OCI-M1 (cell line): Measurements from ENCODE around the gene FBXL5.
A peak's percentile ranks its signal among the peaks of the same experiment; 100 is the strongest.

Experiments
- DNase-seq: peaks from one replicate; lab custom pipeline; 2025; lab: John Stamatoyannopoulos, UW

FBXL5 gene

DNA sequence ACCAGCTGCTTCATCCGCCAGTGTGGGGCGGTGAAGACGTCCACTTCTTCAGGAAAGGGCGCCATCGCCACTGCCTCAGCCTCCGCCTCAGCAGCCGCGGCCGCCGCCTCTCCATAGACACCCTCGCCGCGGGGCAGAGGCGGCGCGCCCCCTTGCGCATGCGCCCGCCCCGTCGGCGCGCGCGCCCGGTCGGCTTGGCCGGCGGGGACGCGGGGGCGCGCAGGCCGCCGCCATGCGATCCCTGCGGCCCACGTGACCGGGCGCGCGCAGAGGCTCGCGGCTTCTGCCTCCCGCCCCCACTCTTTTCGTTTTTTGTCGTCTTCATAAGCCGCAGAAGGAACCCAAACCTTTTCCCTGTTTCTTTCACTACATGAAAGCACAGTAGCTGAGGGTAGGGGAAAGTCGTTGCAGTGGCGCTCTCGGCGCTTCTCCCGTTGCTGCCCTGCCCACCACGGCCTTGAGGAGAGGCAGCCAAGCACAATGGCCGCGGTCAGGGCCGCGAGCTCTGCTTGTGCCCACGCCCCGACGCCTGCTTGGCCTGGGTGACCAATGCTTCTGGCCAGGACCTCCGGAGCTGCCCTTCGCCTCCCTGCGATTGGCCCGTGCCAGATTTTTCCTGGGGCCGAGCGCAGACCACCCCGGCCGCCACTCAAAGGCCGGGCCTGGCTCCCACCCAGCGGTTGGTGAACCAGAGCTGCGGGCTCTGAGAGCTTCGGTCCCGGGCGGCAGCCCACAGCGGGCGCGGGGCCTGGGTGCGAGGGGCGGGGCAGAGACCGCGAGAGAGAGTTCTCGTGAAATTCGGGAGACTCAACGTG, at the start of gene FBXL5:
Gene FBXL5 (minus strand): TSS at position 135 of the 815 bp plus-strand sequence. CDS start 70 bp downstream, at position 65.
- DNase-seq = peak; percentile 91

GRCh38 chr4:15704129-15704528, 49.0 kb upstream of the FBXL5 start:
- no peak for DNase-seq

DNA sequence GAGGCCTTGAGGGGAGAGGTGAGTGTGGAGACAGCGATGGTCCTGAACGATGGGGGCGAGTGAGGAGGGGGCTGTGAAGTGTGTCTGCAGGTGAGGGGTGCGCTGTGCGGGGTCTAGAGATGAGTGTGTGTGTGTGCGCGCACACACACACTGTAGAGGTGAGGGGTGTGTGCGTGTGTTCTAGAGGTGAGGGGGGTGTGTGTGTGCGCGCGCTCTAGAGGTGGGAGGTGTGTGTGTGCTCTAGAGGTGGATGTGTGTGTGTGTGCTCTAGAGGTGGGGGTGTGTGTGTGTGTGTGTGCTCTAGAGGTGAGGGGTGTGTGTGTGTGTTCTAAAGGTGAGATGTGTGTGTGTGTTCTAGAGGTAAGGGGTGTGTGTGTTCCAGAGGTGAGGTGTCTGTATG, 48.3 kb upstream of the FBXL5 start:
- no peak for DNase-seq

DNA sequence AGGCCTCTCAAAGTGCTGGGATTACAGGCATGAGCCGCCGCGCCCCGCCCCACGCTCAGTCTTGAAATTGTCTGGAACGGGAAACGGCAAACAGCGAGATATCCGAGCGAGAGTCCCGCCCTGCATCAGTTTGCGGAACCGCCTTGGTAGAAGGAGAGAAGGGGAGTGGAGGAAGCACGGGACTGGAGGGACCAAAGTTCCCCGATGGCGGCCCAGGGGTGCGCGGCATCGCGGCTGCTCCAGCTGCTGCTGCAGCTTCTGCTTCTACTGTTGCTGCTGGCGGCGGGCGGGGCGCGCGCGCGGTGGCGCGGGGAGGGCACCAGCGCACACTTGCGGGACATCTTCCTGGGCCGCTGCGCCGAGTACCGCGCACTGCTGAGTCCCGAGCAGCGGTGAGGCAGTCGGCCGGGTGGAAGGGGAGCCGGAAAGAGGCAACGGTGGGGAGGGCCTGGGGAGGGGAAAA, 47.8 kb upstream of the FBXL5 start, which contains the start of gene BST1:
Gene BST1 (plus strand): TSS at position 125 of the 463 bp plus-strand sequence. CDS start 80 bp downstream, at position 205.
- DNase-seq = peak; percentile 28

DNA sequence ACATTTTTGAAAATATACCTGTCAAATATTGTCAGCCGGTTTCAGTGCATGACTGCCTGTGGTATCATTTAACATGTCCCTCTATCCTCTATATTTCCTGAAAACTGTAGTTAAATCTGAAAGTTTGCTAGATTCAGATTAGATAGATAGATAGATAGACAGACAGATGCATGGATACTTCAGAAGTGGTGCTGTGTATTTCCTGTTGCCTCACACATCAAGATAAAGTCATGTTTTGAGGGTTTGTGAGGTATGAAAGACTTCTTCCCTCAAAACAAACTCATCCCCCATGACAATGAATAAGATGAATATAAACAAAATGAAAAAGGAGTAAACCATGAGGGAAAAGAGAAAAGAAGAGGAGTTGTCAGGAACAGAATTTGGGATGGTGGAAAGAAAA, 41.7 kb upstream of the FBXL5 start:
- DNase-seq = no peak

DNA sequence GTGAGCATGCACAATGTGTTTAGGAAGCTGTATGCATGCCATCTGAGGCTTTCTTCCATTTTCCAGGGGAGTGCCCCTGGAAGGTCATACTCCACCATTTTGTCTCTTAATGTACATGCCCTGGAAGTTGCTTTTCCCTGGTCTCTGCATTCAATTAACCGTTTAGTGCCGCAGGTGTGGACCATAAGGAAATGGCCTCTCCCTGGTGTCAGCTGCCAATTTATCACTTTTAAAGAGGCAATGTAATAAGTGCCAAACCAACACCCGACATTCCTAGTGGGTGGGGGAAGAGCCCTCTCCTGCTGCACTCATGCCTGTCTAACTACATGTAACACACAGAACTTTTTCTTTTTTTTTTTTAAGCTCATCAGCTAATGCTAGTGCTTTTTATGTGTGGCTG, 40.6 kb upstream of the FBXL5 start:
- no peak for DNase-seq

DNA sequence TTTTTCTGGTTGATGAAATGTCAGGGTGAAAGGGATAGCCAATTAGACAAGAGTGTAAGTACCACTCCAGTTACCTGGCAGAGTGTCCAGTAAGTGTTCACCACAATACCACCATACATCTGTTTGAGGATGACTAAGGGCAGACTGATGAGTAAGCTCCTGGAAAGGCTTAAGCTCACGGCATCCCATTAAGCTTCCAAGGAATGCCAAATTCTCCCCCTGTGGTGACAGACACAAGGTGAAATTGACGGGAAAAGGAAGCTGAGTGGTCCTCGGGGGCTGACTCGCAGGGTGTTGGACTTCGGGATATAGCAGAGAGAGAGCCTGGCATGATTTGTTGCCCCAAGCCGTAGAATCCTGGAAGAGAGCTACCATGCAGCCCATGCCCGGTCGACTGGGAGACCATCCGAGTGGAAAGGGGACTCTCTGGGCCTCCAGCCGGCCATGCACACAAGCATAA, 40.1 kb upstream of the FBXL5 start:
- no peak for DNase-seq

DNA sequence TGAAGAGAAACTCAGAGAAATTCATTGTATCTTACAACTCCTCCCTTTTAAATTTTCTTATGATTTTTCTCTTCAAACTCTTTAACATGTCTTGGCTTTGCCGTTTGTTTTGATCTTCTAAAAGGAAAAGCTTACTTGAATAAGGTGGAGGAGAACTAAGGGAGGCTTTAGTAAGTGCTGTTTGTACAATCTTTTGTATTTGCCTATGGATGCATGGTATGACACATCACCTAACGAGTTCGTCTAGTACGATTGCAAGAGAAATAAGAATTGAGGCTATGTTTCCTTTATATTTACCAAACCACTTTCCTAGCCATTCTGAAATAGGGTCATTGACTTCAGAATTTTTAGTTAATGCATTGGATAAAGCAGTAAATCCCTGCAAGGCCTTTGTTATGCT, 39.3 kb upstream of the FBXL5 start:
- DNase-seq = no peak

DNA sequence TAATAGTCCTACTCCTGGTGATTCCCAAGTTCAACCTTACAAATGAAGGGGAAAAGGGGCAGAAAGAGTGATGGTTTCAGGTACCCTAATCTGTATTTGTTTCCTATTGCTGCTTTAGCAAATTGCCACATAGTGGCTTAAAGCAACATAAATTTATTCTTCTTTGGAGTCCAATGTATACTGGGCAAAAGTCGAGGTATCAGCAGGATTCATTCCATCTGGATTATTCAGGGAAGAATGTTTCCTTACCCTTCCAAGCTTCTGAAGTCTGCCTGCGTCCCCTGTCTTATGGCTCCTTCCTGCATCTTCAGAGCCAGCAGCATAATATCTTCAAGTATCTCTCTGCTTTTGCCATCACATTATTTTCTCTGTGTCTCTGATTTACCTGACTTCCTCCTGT, 37.4 kb upstream of the FBXL5 start:
- no peak for DNase-seq

GRCh38 chr4:15691346-15692135, 36.4 kb upstream of the FBXL5 start:
- no peak for DNase-seq

DNA sequence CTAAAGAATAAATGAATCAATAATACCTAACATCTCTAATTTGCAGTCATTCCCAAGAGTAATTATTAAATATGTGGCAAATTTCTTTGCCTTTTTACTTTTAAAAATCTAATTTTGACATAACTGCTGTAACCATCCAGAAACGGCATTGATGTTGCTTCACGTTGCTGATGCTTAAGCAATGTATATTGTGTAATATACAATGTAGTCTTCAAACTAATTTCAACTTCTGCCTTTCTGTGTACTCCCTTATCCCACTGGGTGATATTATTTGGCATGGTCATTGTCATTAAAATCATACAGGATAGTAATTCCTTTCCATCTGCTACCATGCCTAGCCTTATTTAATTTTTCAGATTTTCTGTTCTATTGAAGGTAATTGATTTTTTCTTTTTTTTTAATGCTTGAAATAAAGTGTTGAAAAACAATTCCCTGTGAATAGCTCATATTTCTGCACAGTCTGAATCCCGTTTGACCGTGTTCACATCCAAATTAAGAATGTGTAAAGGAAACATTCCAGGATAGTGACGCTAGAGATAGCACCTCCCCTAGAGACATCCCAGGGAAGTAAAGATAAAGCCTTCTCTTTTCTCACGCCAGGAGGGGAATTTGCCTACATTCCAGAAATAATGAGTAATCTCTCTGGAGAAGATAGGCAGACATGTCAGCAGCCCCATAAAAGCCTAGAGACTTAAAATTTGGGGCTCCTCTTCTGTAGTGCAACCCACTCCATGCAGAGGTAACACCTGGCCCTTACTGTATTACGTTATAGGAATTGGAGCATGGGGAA, 35.1 kb upstream of the FBXL5 start:
- DNase-seq = no peak

- no peak for DNase-seq
Observed at GRCh38 chr4:15689540-15689939, 34.4 kb upstream of the FBXL5 start.

- DNase-seq = no peak
Observed at GRCh38 chr4:15688051-15688450, 32.9 kb upstream of the FBXL5 start.

DNA sequence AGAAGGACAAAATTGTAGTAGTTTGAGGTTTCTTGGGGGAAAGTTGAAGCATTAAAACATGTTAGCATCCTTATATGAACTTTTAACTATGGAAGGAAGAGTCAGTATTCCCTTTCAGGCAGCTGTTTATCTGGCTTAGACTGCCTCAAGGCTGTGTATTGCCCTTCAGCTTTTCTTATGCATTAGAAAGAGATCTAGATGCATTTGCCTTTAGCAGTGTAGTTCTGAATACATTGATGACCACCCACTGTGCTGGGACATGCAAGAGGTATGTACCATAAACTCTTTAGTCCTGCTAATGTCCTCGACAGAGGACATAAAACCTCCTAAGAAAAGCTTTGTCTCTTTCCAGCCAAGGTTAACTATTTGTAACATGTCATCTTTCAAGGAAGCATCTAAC, 29.3 kb upstream of the FBXL5 start:
- no peak for DNase-seq

- no peak for DNase-seq
Observed at GRCh38 chr4:15683143-15683495, 28.0 kb upstream of the FBXL5 start.

- DNase-seq = peak; percentile 55
Observed at GRCh38 chr4:15682242-15683142, 27.3 kb upstream of the FBXL5 start.

GRCh38 chr4:15681372-15682241, 26.4 kb upstream of the FBXL5 start, which contains the start of gene FAM200B:
FAM200B (plus strand) TSS chr4:15681827; CDS start chr4:15686978, 5,151 bp downstream.
- DNase-seq = peak; percentile 99

- no peak for DNase-seq
Observed at GRCh38 chr4:15681067-15681371, 25.9 kb upstream of the FBXL5 start.

DNA sequence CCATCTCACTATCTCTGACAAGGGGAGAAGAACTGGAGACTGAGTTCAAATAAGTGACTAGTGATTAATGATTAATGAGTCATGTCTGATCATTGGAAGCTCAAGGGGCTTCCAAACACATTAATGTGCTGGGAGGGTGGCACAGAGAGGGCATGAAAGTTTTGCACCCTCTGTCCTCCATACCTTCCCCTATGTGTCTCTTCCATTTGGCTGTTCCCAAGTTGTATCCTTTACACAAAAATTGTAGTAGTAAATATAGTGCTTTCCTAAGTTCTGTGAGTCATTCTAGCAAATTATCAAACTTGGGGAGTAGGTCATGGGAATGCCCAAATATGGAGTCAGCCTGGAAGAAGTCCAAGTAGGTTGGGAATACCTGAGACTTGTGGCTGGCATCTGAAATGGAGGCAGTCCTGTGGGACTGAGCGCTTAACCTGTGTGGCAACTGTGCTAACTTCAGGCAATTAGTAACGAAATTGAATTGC, 22.4 kb upstream of the FBXL5 start:
- DNase-seq = no peak

DNA sequence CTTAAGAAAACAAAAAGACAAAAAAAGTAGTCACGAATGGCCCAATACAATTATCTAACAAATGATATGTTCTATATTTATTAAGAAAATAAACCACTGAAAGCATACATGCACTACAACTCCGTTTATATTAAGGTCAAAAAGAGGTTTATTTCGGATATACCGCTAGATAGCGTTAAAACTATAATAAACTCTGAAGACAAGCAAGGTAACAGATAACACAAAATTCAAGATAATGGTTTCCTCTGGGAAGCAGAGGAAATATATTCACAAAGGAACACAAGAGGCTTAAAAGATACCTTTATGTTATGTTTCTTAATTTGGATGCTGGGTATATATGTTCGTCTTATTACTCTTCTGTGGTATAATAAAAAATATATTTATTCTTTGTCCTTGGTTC, 21.7 kb upstream of the FBXL5 start:
- DNase-seq = no peak
